Measurements from ENCODE around the gene IGSF21.

Gene IGSF21

GRCh38 chr1:18265641-18266040, 158.0 kb downstream of the IGSF21 start:
- POLR2A ChIA-PET = no interaction called here
- CTCF ChIA-PET = no interaction called here
- no peak for TF ChIP-seq CTCF (IDR thresholded peaks at IDR 0.05; ENCODE audit: control extremely low read depth, extremely low read depth, low read depth, missing control alignments)
- DNase-seq (ENCODE audit: extremely low spot score) = no peak

GRCh38 chr1:18266391-18266790, 158.8 kb downstream of the IGSF21 start:
- CTCF ChIA-PET = no interaction called here
- no peak for TF ChIP-seq CTCF (IDR thresholded peaks at IDR 0.05; ENCODE audit: control extremely low read depth, extremely low read depth, low read depth, missing control alignments)
- POLR2A ChIA-PET = no interaction called here
- no peak for DNase-seq (ENCODE audit: extremely low spot score)

DNA sequence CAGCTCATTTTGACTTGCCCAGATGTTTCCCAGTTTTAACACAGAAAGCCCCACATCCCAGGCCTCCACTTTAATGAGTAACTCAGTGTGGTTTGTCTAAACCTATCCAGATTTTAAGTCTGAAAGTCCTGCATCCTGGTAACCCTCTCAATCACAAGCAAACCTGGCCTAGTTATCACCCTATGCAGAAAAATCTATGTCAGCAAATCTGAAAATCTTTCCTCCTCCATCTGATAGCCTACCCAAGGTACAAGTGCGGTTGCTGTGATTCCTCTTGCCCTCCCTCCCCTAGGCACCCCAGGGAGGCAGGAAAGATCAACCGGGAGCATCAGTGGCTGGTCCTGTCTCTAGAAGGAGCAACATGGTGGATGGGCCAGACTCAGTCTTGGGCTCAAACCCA, 163.7 kb downstream of the IGSF21 start:
- no peak for DNase-seq (ENCODE audit: extremely low spot score)
- ChIA-PET POLR2A (no interaction called here), CTCF (interaction anchor here (1.0 kb wide), 1 partner anchor 7 kb away, joined by 3 read pairs; no protein-coding TSS in a partner anchor)
- TF ChIP-seq CTCF (IDR thresholded peaks at IDR 0.05; ENCODE audit: control extremely low read depth, extremely low read depth, low read depth, missing control alignments) = no peak

DNA sequence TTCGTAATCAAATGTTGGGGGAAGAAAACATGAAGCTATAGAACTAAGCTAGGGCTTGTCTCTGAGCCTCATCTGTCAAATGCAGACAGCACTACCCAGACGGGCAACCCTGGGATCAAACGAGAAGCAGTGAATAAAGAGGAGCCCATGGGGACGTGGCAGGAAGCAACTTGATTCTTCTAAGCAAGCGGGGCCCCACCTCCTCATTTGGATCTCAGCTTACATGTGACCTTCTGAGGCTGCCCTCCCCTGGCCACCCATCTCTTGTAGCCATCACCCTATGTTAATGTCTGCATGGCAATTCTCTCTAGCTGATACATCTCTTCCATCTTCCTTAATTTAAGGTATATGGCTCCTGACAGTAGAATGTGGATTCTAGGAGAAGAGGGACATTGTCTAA, 171.3 kb downstream of the IGSF21 start:
- no peak for TF ChIP-seq CTCF (IDR thresholded peaks at IDR 0.05; ENCODE audit: control extremely low read depth, extremely low read depth, low read depth, missing control alignments)
- CTCF ChIA-PET = interaction anchor here (0.7 kb wide), 1 partner anchor 8 kb away, joined by 3 read pairs; no protein-coding TSS in a partner anchor
- DNase-seq (ENCODE audit: extremely low spot score) = no peak
- POLR2A ChIA-PET = no interaction called here

GRCh38 chr1:18279351-18280074, 171.9 kb downstream of the IGSF21 start:
- no peak for DNase-seq (ENCODE audit: extremely low spot score)
- TF ChIP-seq CTCF (IDR thresholded peaks at IDR 0.05; ENCODE audit: control extremely low read depth, extremely low read depth, low read depth, missing control alignments) = no peak
- CTCF ChIA-PET = interaction anchor here (0.7 kb wide), 1 partner anchor 9 kb away, joined by 3 read pairs; no protein-coding TSS in a partner anchor
- POLR2A ChIA-PET = no interaction called here

GRCh38 chr1:18280956-18281355, 173.4 kb downstream of the IGSF21 start:
- CTCF ChIA-PET = no interaction called here

More at GRCh38 chr1:18280956-18281355, 173.4 kb downstream of the IGSF21 start:
- TF ChIP-seq CTCF (IDR thresholded peaks at IDR 0.05; ENCODE audit: control extremely low read depth, extremely low read depth, low read depth, missing control alignments) = no peak
- POLR2A ChIA-PET = no interaction called here
- DNase-seq (ENCODE audit: extremely low spot score) = no peak
